Inferior parietal cortex (tissue), 1 donor: ENCODE data around the gene ARRB2.
A peak's percentile ranks its signal among the peaks of the same experiment; 100 is the strongest.
"Not testable (repeated sequence)": the region's sequence is repeated elsewhere in the genome, so short reads cannot be mapped to it uniquely, and the experiment has no call there.

ENCODE experiments used
- DNase-seq: peaks from one replicate; pipeline ENCODE4 v3.0.0-alpha.2; 2016; ENCODE audit errors: extremely low spot score

ARRB2 gene

GRCh38 chr17:4709794-4710692 is at the start of gene ARRB2:
Gene ARRB2 (plus strand): TSS chr17:4710632. CDS start chr17:4710722, 90 bp downstream.
- DNase-seq = peak; percentile 95

- no peak for DNase-seq
Observed at GRCh38 chr17:4663711-4664110, 46.7 kb upstream of the ARRB2 start.

DNA sequence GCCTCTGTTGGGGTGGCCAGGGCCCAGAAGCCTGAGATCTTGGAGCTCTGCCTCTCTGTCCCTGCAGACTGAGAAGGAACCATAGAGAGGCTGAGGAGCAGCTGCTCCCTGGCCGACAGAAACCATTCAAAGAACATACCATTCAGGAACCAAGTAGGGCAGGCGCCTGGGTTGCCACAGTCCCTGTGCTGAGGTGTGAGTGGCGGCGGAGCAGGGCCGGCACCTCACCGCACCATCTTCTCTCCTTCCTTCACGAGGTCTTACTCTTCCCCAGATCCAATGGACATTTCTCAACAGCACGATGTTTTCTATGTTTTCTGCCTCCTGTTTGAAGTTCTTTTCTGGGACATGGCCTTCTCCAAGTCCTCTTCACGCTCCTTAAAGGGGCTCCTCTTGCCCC is 46.2 kb upstream of the ARRB2 start:
- no peak for DNase-seq

DNA sequence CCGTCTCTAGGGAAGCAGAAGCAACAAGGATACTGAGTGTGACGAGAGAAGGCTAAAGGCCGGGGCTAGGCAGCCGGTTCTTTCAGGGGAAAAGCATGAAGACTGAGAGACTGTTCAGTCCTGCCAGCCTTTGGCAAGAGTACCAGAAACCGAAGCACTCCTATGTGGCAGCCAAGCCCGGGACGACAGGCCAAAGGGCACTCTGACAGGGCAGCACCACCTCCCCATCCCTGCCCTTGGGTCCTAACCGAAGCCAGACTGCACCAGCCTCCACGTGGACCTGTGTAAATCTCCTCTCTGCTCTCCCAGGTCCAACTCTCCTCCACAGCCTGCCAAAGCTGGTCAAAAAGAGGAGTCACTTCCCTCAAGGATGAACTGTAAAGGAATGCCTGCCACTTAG is 45.4 kb upstream of the ARRB2 start:
- no peak for DNase-seq

- no peak for DNase-seq
Observed at GRCh38 chr17:4666296-4666695, 44.1 kb upstream of the ARRB2 start.

DNA sequence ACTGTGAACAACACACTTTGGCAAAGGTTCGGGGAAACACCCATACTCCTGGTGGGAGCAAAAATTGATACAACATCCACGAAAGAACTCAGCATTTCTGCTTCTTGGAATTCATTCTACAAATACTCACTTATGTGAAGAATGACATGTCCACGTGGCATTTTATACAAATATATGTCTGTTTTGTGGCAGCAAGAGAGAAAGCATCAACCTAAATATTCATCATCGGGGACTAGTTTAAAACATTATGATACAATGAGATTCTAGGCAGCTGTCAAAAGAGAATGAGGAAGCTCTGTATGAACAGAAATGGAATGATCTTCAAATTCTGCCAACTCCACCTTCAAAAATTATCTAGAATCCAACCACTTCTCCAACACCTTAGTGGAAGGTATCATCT is 43.3 kb upstream of the ARRB2 start:
- DNase-seq = no peak

DNA sequence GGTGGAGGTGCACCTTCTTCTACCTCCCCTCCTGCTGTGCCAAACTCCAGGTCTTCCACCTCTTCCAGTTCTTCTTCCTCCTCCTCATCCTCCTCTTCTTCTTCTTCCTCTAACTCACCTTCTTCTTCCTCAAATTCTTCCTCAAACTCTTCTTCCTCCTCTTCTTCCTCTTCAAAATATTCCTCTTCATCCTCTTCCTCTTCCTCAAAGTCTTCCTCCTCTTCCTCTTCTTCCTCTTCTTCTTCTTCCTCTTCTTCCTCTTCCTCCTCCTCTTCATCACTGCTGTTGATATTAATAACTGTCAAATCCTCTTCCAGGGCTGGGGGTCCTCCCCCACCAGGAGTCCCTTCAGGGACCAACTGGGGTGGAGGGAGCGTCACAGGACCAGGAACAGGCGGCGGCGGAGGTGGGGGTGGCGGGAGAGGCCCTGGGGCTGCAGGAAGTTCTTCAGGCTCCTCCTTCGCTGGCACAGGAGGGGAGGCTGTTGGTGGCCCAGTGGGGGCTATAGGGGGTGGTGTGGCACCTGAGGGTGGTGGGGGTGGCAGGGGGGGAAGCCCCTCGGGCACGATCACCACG is 38.3 kb upstream of the ARRB2 start:
- no peak for DNase-seq

GRCh38 chr17:4672751-4673150 is 37.7 kb upstream of the ARRB2 start:
- no peak for DNase-seq

- DNase-seq = no peak
Observed at GRCh38 chr17:4673169-4673568, 37.3 kb upstream of the ARRB2 start.

DNA sequence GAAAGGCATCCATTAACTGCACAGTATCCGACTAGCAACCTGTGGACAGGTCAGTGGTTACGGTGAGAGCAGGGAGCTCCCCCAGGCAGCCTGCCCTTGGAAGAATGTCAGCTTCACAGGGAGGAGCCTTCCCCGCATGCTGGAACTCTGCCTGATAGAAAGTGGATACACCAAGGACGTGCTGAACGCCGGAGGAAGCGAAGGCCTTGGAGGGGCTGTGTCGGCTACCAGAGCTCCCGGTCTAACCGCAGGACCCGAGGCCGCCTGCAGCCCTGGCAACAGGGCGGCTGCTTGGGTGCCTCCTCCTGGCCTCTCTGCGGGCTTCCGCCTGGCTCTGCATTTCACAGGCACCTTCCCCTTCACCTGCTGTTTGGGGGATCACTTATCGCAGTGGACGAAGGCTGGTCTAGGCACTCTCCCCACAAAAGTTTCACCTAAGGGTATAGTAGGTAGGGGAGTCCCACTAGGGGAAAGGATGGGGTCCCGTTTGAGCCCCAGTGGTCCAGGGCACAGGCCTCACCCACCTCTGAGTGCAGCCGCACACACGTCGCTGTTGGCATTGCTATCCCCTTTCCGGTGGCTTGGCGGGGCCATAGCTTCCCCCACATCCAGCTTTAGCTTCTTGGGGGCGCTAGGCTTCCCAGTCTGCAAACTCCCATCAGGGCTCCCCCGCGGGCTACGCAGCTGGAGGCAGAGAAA is 36.3 kb upstream of the ARRB2 start:
- DNase-seq = no peak

DNA sequence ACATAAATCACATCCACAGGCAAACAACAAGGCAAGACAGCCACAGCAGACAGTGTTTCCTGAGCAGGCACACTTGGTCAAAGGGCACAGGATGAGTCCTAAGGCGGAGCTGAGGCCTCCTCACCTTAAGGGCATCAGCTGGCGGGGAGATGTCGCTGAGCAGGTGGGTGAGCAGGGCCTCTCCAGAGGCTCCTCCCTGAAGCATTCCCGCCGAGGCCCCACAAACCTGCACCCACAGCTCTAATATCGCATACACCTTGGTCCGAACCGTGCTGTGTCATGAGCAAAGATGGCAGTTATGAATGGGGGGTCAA is 35.8 kb upstream of the ARRB2 start:
- no peak for DNase-seq

DNA sequence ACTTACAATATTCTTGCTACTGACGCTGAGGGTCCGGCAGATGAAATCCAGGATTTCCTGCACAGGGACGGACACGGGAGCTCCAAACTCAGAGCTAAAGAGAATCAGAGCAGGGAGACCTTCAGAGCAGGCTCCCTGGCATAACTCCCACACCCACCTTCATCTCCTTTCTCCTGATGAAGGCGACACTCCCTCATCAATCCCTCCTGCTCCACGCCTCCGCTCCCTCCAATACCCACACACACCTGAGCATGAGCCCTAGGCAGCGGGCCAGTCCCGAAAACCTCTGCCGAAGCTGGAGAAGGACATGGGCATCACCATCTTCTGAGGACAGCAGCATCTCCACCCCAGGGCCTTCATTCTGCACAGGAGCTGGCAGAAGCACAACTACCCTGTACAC is 34.6 kb upstream of the ARRB2 start:
- DNase-seq = no peak

DNA sequence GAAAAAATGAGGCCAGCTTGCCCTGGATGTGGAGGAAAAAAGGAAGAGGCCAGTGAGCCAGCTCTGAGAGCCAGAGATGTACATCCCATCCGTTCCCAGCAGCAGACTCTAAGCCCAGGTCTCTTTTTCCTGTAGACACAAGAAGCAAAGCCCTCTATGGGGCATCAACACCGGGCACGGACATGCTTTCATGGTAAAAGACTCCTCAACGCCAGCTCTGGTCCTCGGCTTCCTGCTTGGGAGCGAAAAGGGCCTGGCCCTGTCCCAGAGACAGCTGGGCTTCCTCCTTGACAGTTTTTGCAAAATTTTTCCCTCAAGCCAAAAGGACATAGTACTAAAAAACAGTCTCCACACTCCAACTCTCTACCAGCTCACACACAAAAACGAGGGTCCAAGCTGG is 33.6 kb upstream of the ARRB2 start:
- DNase-seq = no peak

GRCh38 chr17:4678448-4679026 is 31.9 kb upstream of the ARRB2 start:
- no peak for DNase-seq

GRCh38 chr17:4679658-4680057 is 30.8 kb upstream of the ARRB2 start:
- no peak for DNase-seq

DNA sequence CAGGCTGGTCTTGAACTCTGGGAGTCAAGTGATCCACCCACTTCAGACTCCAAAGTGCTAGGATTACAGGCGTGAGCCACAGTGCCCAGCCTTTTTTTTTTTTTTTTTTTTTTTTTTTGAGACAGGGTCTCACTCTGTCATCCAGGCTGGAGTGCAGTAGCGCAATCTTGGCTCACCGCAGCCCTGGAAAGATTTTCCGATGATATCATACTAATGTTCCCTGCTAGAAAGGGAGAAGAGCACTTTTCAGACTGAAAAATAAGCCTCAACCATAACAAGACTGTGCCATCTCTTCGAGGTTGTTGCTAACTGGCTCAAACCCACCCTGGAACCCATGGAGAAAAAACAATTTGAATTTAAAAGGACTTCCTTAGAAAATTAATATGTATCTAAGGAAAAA is 26.7 kb upstream of the ARRB2 start:
- not testable (repeated sequence) for DNase-seq

GRCh38 chr17:4689872-4690271 is 20.6 kb upstream of the ARRB2 start:
- not testable (repeated sequence) for DNase-seq

GRCh38 chr17:4690745-4691144 is 19.7 kb upstream of the ARRB2 start:
- no peak for DNase-seq

- DNase-seq = no peak
Observed at GRCh38 chr17:4691686-4692085, 18.7 kb upstream of the ARRB2 start.

- DNase-seq = no peak
Observed at GRCh38 chr17:4693416-4693815, 17.0 kb upstream of the ARRB2 start.

DNA sequence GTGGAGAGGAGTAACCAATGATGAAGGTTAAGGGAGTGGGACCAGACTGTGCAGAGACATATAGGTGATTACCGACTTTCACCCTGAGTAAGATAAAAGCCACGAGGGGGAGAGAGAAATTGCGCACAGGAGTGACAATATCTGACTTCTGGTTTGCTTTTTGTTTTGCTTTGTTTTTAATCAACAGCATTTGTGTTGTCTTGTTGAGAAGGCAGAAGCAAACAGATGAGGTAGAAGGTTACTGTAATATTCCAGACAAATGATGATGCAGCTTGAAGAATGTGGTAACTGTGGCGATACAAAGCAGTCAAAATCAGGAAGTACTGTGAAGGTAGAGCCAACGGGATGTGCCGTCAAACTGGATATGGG is 14.0 kb upstream of the ARRB2 start:
- DNase-seq = no peak

DNA sequence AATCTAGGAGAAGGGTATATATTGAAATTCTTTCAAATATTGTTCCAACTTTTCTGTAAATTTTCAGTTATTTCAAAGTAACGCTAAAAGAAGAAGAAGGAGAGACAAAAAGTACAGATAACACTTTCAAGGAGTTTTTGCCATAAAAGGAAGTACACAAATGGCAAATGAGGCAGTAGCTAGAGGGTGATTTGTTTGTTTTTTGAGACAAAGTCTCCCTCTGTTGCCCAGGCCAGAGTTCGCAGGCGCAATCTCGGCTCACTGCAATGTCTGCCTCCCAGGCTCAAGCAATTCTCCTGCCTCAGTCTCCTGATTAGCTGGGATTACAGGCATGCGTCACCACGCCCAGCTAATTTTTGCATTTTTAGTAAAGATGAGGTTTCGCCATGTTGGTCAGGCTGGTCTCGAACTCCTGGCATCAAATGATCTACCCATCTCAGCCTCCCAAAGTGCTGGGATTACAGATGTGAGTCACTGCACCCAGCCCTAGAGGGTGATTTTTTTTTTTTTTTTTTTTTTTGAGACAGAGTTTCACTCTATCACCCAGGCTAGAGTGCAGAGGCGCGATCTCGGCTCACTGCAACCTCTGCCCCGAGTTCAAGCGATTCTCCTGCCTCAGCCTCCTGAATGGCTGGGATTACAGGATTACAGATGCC is 10.9 kb upstream of the ARRB2 start:
- DNase-seq = not testable (repeated sequence)
